ENCODE data around the gene IKBKE.

IKBKE gene

DNA sequence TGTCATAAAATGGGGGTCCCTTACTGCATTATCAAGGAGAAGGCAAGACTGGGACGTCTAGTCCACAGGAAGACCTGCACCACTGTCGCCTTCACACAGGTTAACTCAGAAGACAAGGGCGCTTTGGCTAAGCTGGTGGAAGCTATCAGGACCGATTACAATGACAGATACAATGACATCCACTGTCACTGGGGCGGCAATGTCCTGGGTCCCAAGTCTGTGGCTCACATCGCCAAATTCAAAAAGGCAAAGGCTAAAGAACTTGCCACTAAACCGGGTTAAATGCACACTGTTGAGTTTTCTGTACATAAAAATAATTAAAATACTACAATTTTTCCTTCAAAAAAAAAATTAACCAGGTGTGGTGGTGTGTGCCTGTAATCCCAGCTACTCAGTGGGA, 59.1 kb downstream of the IKBKE start:
- no peaks in the 10 kb centered on the region for H3K27me3 ChIP-seq (ENCODE audit: insufficient read depth, poor library complexity, severe bottlenecking)
- no peaks in the 10 kb centered on the region for H3K9me3 ChIP-seq (ENCODE audit: severe bottlenecking)
- DNase-seq (ENCODE audit: low spot score) (no peak), ATAC-seq (ENCODE audit: low read depth) (no peak)
- TF ChIP-seq, protein P1, sequence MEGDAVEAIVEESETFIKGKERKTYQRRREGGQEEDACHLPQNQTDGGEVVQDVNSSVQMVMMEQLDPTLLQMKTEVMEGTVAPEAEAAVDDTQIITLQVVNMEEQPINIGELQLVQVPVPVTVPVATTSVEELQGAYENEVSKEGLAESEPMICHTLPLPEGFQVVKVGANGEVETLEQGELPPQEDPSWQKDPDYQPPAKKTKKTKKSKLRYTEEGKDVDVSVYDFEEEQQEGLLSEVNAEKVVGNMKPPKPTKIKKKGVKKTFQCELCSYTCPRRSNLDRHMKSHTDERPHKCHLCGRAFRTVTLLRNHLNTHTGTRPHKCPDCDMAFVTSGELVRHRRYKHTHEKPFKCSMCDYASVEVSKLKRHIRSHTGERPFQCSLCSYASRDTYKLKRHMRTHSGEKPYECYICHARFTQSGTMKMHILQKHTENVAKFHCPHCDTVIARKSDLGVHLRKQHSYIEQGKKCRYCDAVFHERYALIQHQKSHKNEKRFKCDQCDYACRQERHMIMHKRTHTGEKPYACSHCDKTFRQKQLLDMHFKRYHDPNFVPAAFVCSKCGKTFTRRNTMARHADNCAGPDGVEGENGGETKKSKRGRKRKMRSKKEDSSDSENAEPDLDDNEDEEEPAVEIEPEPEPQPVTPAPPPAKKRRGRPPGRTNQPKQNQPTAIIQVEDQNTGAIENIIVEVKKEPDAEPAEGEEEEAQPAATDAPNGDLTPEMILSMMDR (IDR thresholded peaks at IDR 0.05; ENCODE audit: poor library complexity, severe bottlenecking): no peak
- no peak overlapping the region for H3K4me3 ChIP-seq (ENCODE audit: severe bottlenecking)
- no peaks in the 10 kb centered on the region for H3K36me3 ChIP-seq (ENCODE audit: low read depth)
- H3K27ac ChIP-seq (ENCODE audit: poor library complexity, severe bottlenecking): no peak overlapping the region
- H3K4me1 ChIP-seq (ENCODE audit: insufficient read depth, poor library complexity, severe bottlenecking): peaks cover 11% of the 10 kb centered on the region

DNA sequence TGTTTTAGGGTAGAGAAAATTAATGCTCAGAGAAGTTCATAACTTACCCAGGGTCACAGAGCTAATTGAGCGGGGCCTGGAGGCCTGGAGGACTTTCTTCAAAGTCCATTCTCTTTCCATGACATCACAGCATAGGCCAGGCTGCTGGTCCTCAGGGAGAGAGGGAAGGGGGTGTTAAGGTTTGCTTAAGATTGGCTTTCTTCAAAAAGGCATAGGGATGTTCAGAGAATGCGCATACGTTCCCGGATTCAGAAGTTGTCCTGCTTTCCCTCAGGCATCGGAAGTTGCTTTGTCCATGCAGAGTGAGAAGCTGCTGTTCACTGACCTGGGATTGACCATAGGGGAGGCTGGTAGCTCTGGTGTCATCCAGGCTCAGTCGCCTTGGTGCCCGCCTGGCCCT, 62.1 kb downstream of the IKBKE start:
- Histone ChIP-seq H3K27ac (ENCODE audit: poor library complexity, severe bottlenecking) (no peak overlapping the region), H3K9me3 (ENCODE audit: severe bottlenecking) (no peaks in the 10 kb centered on the region), H3K4me1 (ENCODE audit: insufficient read depth, poor library complexity, severe bottlenecking) (no peaks in the 10 kb centered on the region), H3K36me3 (ENCODE audit: low read depth) (no peaks in the 10 kb centered on the region), H3K27me3 (ENCODE audit: insufficient read depth, poor library complexity, severe bottlenecking) (no peaks in the 10 kb centered on the region), H3K4me3 (ENCODE audit: severe bottlenecking) (no peak overlapping the region)
- TF ChIP-seq, protein P1 (IDR thresholded peaks at IDR 0.05; ENCODE audit: poor library complexity, severe bottlenecking): no peak
- DNase-seq (ENCODE audit: low spot score): no peak
- no peak for ATAC-seq (ENCODE audit: low read depth)

DNA sequence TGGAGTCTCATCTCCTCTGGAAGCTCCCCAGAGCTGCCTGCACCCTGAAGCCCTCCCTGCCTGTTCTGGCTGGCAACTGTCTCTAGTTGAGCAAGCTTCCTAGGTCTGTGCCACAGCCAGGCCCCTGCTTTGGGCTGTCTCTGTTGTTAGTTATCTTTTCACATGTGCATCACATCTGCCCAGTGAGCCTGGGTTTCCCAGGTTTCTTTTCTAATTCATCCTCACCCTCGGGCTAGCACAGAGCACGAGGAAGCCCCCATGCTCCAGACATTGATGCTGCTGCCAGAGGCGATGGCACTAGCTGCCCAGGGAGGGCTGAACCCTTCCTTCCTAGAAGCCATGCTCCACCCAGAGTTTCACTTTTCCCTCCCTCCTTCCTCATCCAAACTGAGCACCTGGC, 64.3 kb downstream of the IKBKE start:
- H3K36me3 ChIP-seq (ENCODE audit: low read depth): 0 out of 2 replicates have a peak, but pooled peaks cover 3% of the 10 kb centered on the region
- DNase-seq (ENCODE audit: low spot score) (no peak), ATAC-seq (ENCODE audit: low read depth) (no peak)
- TF ChIP-seq, protein P1 (IDR thresholded peaks at IDR 0.05; ENCODE audit: poor library complexity, severe bottlenecking): no peak
- H3K9me3 ChIP-seq (ENCODE audit: severe bottlenecking): no peaks in the 10 kb centered on the region
- H3K4me1 ChIP-seq (ENCODE audit: insufficient read depth, poor library complexity, severe bottlenecking): no peaks in the 10 kb centered on the region
- no peak overlapping the region for H3K4me3 ChIP-seq (ENCODE audit: severe bottlenecking)
- no peaks in the 10 kb centered on the region for H3K27me3 ChIP-seq (ENCODE audit: insufficient read depth, poor library complexity, severe bottlenecking)
- no peak overlapping the region for H3K27ac ChIP-seq (ENCODE audit: poor library complexity, severe bottlenecking)

DNA sequence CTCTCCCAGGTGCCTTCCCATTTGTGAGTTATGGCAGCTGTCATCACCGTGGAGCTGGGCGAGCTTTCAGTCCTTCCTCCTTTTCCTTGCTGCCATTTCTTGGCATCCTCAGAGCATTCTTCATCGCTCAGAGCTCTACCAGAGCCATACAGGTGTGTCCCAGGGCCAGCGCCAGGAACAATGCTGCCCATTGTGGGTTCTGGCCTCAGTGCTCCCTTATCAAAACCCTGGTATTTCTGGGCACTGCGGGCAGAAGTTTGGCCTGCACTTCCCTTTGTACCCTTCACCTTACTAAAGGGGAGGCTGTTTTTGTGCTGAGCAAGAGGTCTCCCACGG, 65.5 kb downstream of the IKBKE start:
- no peaks in the 10 kb centered on the region for H3K9me3 ChIP-seq (ENCODE audit: severe bottlenecking)
- TF ChIP-seq, protein P1 (IDR thresholded peaks at IDR 0.05; ENCODE audit: poor library complexity, severe bottlenecking): no peak
- H3K36me3 ChIP-seq (ENCODE audit: low read depth): 0 out of 2 replicates have a peak, but pooled peaks cover 3% of the 10 kb centered on the region
- no peaks in the 10 kb centered on the region for H3K4me1 ChIP-seq (ENCODE audit: insufficient read depth, poor library complexity, severe bottlenecking)
- no peaks in the 10 kb centered on the region for H3K27me3 ChIP-seq (ENCODE audit: insufficient read depth, poor library complexity, severe bottlenecking)
- ATAC-seq (ENCODE audit: low read depth) (peak; percentile 12; the same call in 1 of the 3 replicates), DNase-seq (ENCODE audit: low spot score) (no peak)
- no peak overlapping the region for H3K27ac ChIP-seq (ENCODE audit: poor library complexity, severe bottlenecking)
- H3K4me3 ChIP-seq (ENCODE audit: severe bottlenecking): no peak overlapping the region

DNA sequence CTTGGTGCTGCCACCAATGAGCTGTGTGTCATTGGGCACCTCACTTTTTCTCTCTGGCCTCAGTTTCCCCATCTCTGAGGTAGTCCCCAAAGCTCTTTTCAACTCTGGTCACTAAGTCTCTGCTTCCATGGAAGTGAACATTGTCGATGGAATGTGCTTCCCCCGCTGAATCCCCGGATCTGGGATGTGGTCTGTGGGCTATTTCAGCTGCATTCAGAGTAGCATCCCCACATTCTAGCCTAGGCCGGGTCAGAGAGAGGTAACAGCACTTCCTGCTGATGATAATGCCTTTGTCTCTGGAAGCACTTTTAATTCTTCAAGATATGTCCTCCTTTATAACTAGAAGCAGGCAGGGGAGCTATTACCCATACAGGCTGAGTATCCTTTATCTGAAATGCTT, 66.9 kb downstream of the IKBKE start:
- TF ChIP-seq, protein P1 (IDR thresholded peaks at IDR 0.05; ENCODE audit: poor library complexity, severe bottlenecking): no peak
- Histone ChIP-seq H3K36me3 (ENCODE audit: low read depth) (0 out of 2 replicates have a peak, but pooled peaks cover 3% of the 10 kb centered on the region), H3K4me3 (ENCODE audit: severe bottlenecking) (no peak overlapping the region), H3K27me3 (ENCODE audit: insufficient read depth, poor library complexity, severe bottlenecking) (no peaks in the 10 kb centered on the region), H3K9me3 (ENCODE audit: severe bottlenecking) (no peaks in the 10 kb centered on the region), H3K4me1 (ENCODE audit: insufficient read depth, poor library complexity, severe bottlenecking) (no peaks in the 10 kb centered on the region), H3K27ac (ENCODE audit: poor library complexity, severe bottlenecking) (no peak overlapping the region)
- no peak for ATAC-seq (ENCODE audit: low read depth)
- no peak for DNase-seq (ENCODE audit: low spot score)
